HepG2 (cell line): ENCODE results near the gene RPP14. TPM values are rescaled to one million over a fixed set of nuclear protein-coding genes. Genes with fewer than 3 reads are reported as not detected.
A peak's percentile ranks its signal among the peaks of the same experiment; 100 is the strongest.

ENCODE experiments used
- ATAC-seq: fragments of 200-7000 bp; cut with Tn5 transposase; 3 replicates; pipeline ENCODE4 v1.9.1; 2020; ENCODE audit warnings: mild to moderate bottlenecking, moderate library complexity
- BruUV-seq: library from RNA; stranded (reverse); fragments of 400-500 nt; replicated peaks from 2 replicates; lab custom pipeline; 2021; lab: Mats Ljungman, UMichigan
- CTCF ChIA-PET: fragments of 300-600 bp; formaldehyde crosslinking; extraction: SDS; loops from one replicate; lab custom pipeline; 2021; ENCODE audit warnings: low total read pairs, inconsistent platforms, low intra/inter-chr PET ratio; lab: Yijun Ruan, JAX
- POLR2A ChIA-PET: fragments of 350-600 bp; sonication (Branson Sonifier 250); formaldehyde crosslinking; loops from one replicate; lab custom pipeline; 2020; ENCODE audit warnings: antibody characterized with exemption, inconsistent platforms; lab: Yijun Ruan, JAX
- DNase-seq: peaks from one replicate; pipeline ENCODE4 v3.0.0-alpha.2; 2015; ENCODE audit warnings: low spot score
- FAIRE-seq: peaks from 3 replicates; lab custom pipeline; 2011; peaks lifted over from hg19 to GRCh38; lab: Jason Lieb, UNC
- H2AFZ ChIP-seq: one replicate; pipeline ENCODE4 v1.6.1; 2011; ENCODE audit warnings: low read length, inconsistent platforms
- H3K27ac ChIP-seq: fragments of 300-600 bp; 3 replicates; pipeline ENCODE4 v1.8.0; 2011; ENCODE audit warnings: mixed run types, mild to moderate bottlenecking, mixed read lengths, low read length, inconsistent platforms; ENCODE audit not compliant: insufficient read depth; ENCODE audit errors: extremely low read length
- H3K27me3 ChIP-seq, 2 experiments: fragments of 200-600 bp in 1 of 2; 2 replicates in 1 of 2; 3 replicates in 1 of 2; pipeline versions ENCODE4 v1.6.0 to v1.8.0; 2011; ENCODE audit warnings: low read length in 2 of 2, mild to moderate bottlenecking in 2 of 2, moderate library complexity in 2 of 2, inconsistent platforms in 1 of 2; ENCODE audit not compliant: insufficient read depth in 2 of 2, control insufficient read depth in 1 of 2
- H3K36me3 ChIP-seq, 2 experiments: fragments of 200-600 bp in 1 of 2; replicated peaks in 1 of 2; 2 replicates in 1 of 2; 3 replicates in 1 of 2; pipeline versions ENCODE4 v1.5.1 to v1.8.0; 2011; ENCODE audit warnings: low read length in 2 of 2, inconsistent platforms in 1 of 2; ENCODE audit not compliant: insufficient read depth in 2 of 2, control insufficient read depth in 1 of 2
- H3K4me1 ChIP-seq: 2 replicates; pipeline ENCODE4 v1.5.1; 2012; ENCODE audit warnings: low read length, inconsistent platforms; ENCODE audit not compliant: insufficient read depth
- H3K4me2 ChIP-seq: 2 replicates; pipeline ENCODE4 v1.6.0; 2011; ENCODE audit warnings: low read depth, low read length, inconsistent platforms
- H3K4me3 ChIP-seq, 3 experiments: fragments of 200-600 bp in 1 of 3; sonication (generic), shearing (Covaris generic) in 1 of 3; replicated peaks in 1 of 3; 2 replicates each; pipeline ENCODE4 v1.5.1; 2011 to 2016; ENCODE audit warnings: low read length in 3 of 3, inconsistent platforms in 2 of 3, low read depth in 2 of 3, mild to moderate bottlenecking in 2 of 3, control low read depth in 1 of 3, mixed read lengths in 1 of 3; ENCODE audit not compliant: insufficient read depth in 1 of 3
- H3K79me2 ChIP-seq: one replicate; pipeline ENCODE4 v1.6.1; 2011; ENCODE audit warnings: low read length, inconsistent platforms; ENCODE audit not compliant: insufficient read depth
- H3K9ac ChIP-seq: 2 replicates; pipeline ENCODE4 v1.6.0; 2011; ENCODE audit warnings: mild to moderate bottlenecking, low read depth, low read length, inconsistent platforms; ENCODE audit not compliant: insufficient read depth
- H3K9me3 ChIP-seq: 2 replicates; pipeline ENCODE4 v1.5.1; 2012; ENCODE audit warnings: mild to moderate bottlenecking, low read length
- H4K20me1 ChIP-seq: 2 replicates; pipeline ENCODE4 v1.6.0; 2011; ENCODE audit warnings: inconsistent platforms, mild to moderate bottlenecking, low read length, moderate library complexity; ENCODE audit not compliant: insufficient read depth
- ASH2L ChIP-seq: fragments of 300-600, 200-600 bp; sonication (generic); IDR thresholded peaks from 2 replicates; pipeline ENCODE4 v1.7.0; 2017; ENCODE audit warnings: low read depth, mild to moderate bottlenecking, moderate library complexity, mixed read lengths, low read length; ENCODE audit not compliant: insufficient read length
- CBX2 ChIP-seq, 2 experiments: fragments of 200-600 bp in 1 of 2; sonication (generic); formaldehyde crosslinking in 1 of 2; IDR thresholded peaks; 2 replicates each; pipeline versions ENCODE4 v1.7.0 to v1.8.1; 2018 to 2022; ENCODE audit warnings: low read depth in 2 of 2, low read length in 1 of 2, mild to moderate bottlenecking in 1 of 2, missing genetic modification reagents in 1 of 2
- CEBPB ChIP-seq: IDR thresholded peaks from 2 replicates; pipeline ENCODE4 v1.6.1; 2011; ENCODE audit warnings: low read depth, low read length, improper control_type of control experiment, borderline replicate concordance
- GTF2F1 ChIP-seq: fragments of 150-350 bp; IDR thresholded peaks from 2 replicates; pipeline ENCODE4 v1.6.1; 2014; ENCODE audit warnings: low read length
- HOXA9 ChIP-seq: sonication (generic); formaldehyde crosslinking; IDR thresholded peaks from 2 replicates; pipeline ENCODE4 v1.8.1; 2022; ENCODE audit warnings: missing genetic modification reagents, mild to moderate bottlenecking, moderate library complexity, borderline replicate concordance
- LBX2 ChIP-seq: sonication (generic); formaldehyde crosslinking; IDR thresholded peaks from 2 replicates; pipeline ENCODE4 v1.5.0; 2020; ENCODE audit warnings: missing genetic modification reagents, mild to moderate bottlenecking, borderline replicate concordance
- MAFK ChIP-seq, 2 experiments: IDR thresholded peaks in 1 of 2; conservative IDR thresholded peaks in 1 of 2; 2 replicates each; pipeline ENCODE4 v1.6.1; 2011; ENCODE audit warnings: improper control_type of control experiment in 2 of 2, low read length in 2 of 2
- TIGD3 ChIP-seq: sonication (generic); formaldehyde crosslinking; IDR thresholded peaks from 2 replicates; pipeline ENCODE4 v1.5.1; 2020; ENCODE audit warnings: mild to moderate bottlenecking, missing genetic modification reagents, borderline replicate concordance
- USF2 ChIP-seq, 2 experiments: sonication (generic) in 1 of 2; formaldehyde crosslinking in 1 of 2; IDR thresholded peaks; 2 replicates each; pipeline versions ENCODE4 v1.5.1 to v1.6.1; 2011 to 2020; ENCODE audit warnings: borderline replicate concordance in 1 of 2, low read depth in 1 of 2, low read length in 1 of 2, mild to moderate bottlenecking in 1 of 2, missing genetic modification reagents in 1 of 2, moderate library complexity in 1 of 2
- ZFAT ChIP-seq: sonication (generic); formaldehyde crosslinking; conservative IDR thresholded peaks from 2 replicates; pipeline ENCODE4 v1.8.1; 2023; ENCODE audit warnings: missing genetic modification reagents, inconsistent platforms
- ZFP36 ChIP-seq: fragments of 150-350 bp; IDR thresholded peaks from 2 replicates; pipeline ENCODE4 v1.6.1; 2018; ENCODE audit warnings: borderline replicate concordance, low read length, low read depth; ENCODE audit not compliant: partially characterized antibody
- ZNF597 ChIP-seq: sonication (generic); formaldehyde crosslinking; IDR thresholded peaks from 2 replicates; pipeline ENCODE4 v1.5.0; 2020; ENCODE audit warnings: missing genetic modification reagents
- ZNF747 ChIP-seq: sonication (generic); formaldehyde crosslinking; IDR thresholded peaks from 2 replicates; pipeline ENCODE4 v1.8.1; 2023; ENCODE audit warnings: missing genetic modification reagents, mild to moderate bottlenecking, borderline replicate concordance
- ZNF883 ChIP-seq: sonication (generic); formaldehyde crosslinking; IDR thresholded peaks from 2 replicates; pipeline ENCODE4 v1.5.1; 2020; ENCODE audit warnings: mild to moderate bottlenecking, missing genetic modification reagents; ENCODE audit errors: not compliant biosample characterization
- WGBS: methylation state at CpG from one replicate; pipeline ENCODE4 v1.1.6; 2017; ENCODE audit warnings: low lambda C conversion rate; 5-methylcytosine and 5-hydroxymethylcytosine counted together
- in situ Hi-C: cut with HindIII; loops from 2 replicates; pipeline ENCODE4 v1.10.0; 2017; ENCODE audit warnings: low pct_unique_long_range_greater_than_20kb; ENCODE audit not compliant: extremely low pct_ligation_motif_present
- intact Hi-C: fragments of 100-400 bp; cut with micrococcal nuclease; formaldehyde crosslinking; loops from one replicate; pipeline ENCODE4 v1.10.0; 2022; ENCODE audit not compliant: unreplicated experiment
- polyA plus RNA-seq, 8 experiments: library from polyadenylated mRNA; depleted of rRNA in 3 of 8; stranded (reverse) in 7 of 8; unstranded in 1 of 8; fragments of >200 nt; fragmentation: Illumina TruSeq in 4 of 8; extraction: Trizol in 4 of 8; gene quantifications; 2 replicates each; pipeline versions ENCODE4 v1.2.1 to v1.2.3, GENCODE V29; 2011 to 2016; ENCODE audit warnings: low read depth in 4 of 8, missing spikeins in 1 of 8, mixed read lengths in 1 of 8; ENCODE audit not compliant: insufficient read depth in 1 of 8
- total RNA-seq, 5 experiments: library from RNA; depleted of rRNA; stranded (reverse); fragments of >200 nt; fragmentation: Illumina TruSeq; extraction: Trizol; gene quantifications; 2 replicates each; pipeline ENCODE4 v1.2.3, GENCODE V29; 2016; ENCODE audit warnings: low read depth in 1 of 5

Gene RPP14
- total and polyA plus RNA-seq, 2 of the 13 experiments (the other 11 are each of a cell fraction or from before 2014, with no cell fraction given), result 15.4 to 16.2 TPM

GRCh38 chr3:58271901-58272501 lies 34.0 kb upstream of the RPP14 start (continued):
- TF ChIP-seq ZNF883 (CRISPR knock-in tag) (no peak), HOXA9 (CRISPR knock-in tag) (no peak), ZFAT (no peak), CEBPB (peak; percentile 72)

- no peaks in the 10 kb centered on the region for H3K9me3 ChIP-seq
- no peak overlapping the region for H3K9ac ChIP-seq
- ChIA-PET CTCF (no interaction called here), POLR2A (no interaction called here)
- H2AFZ ChIP-seq, result no peak overlapping the region
- no peak overlapping the region for H3K4me2 ChIP-seq
- 0 out of 2 replicates have a peak, but pooled peaks cover 6% of the 10 kb centered on the region for H3K4me1 ChIP-seq
- intact Hi-C loops, result no loop called here
- H3K27me3 ChIP-seq, result no peaks in the 10 kb centered on the region
- no peaks in the 10 kb centered on the region for H4K20me1 ChIP-seq
- H3K36me3 ChIP-seq, result peaks cover 6 to 18% of the 10 kb centered on the region in 2 experiments; a peak in 4 of 5 replicates
- FAIRE-seq (no peak), DNase-seq (no peak), ATAC-seq (no peak)
- no peak overlapping the region for H3K4me3 ChIP-seq
- 95% methylated on average over 3 of the region's 3 CpGs for WGBS
- H3K27ac ChIP-seq, result no peak overlapping the region
- in situ Hi-C loops, result no loop called here
- no TSS peak for BruUV-seq
- H3K79me2 ChIP-seq, result no peaks in the 10 kb centered on the region
- no peak for TF ChIP-seq TIGD3
- no peak for TF ChIP-seq LBX2
- TF ChIP-seq CBX2 (IDR thresholded peaks at IDR 0.05; ENCODE audit: low read depth, low read length), result no peak
- TF ChIP-seq CBX2 (CRISPR knock-in tag; IDR thresholded peaks at IDR 0.05; ENCODE audit: low read depth), result no peak
- TF ChIP-seq ZNF747 (CRISPR knock-in tag), result no peak
- TF ChIP-seq GTF2F1, result no peak
- TF ChIP-seq ZNF597 (CRISPR knock-in tag), result no peak
- no peak for TF ChIP-seq ZFP36
- TF ChIP-seq MAFK (conservative IDR thresholded peaks at IDR 0.05 in 1 of 2, IDR thresholded peaks at IDR 0.05 in 1 of 2; ENCODE audit: low read length in 2 of 2), result no peak
- no peak for TF ChIP-seq ASH2L
- TF ChIP-seq USF2 (IDR thresholded peaks at IDR 0.05; ENCODE audit: low read depth, low read length), result no peak
- TF ChIP-seq USF2 (CRISPR knock-in tag; IDR thresholded peaks at IDR 0.05; ENCODE audit: borderline replicate concordance), result no peak
Measured at GRCh38 chr3:58272891-58273290, 33.2 kb upstream of the RPP14 start.
